Hematopoietic multipotent progenitor cell treated with erythropoietin and hydrocortisone succinate and interleukin-3 and kit ligand, for 4 days (in vitro differentiated cells): ENCODE results near the gene DSCAM.

Experiments used
- DNase-seq: peaks from one replicate; pipeline ENCODE4 v3.0.0-alpha.2; 2015

DSCAM gene

GRCh38 chr21:40769231-40769630, 77.7 kb downstream of the DSCAM start:
- DNase-seq = no peak

DNA sequence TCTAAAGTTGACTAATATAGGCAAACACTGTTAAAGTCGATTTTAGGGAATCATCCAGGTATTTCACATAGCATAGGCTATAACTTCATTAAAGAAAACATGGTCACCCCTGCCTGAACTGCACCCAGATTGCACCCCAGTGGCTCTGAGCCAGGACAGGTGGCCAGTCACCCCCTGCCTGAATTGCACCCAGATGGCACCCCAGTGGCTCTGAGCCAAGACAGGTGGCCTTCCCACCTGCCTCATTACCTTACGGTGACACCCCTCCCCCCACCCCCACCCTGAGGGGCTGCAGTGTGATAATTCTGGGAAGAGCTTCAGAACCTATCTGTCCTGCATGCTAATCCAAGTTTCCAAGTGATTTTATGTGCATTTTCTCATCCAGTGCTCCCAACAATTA, 78.9 kb downstream of the DSCAM start:
- DNase-seq = no peak

- DNase-seq = no peak
These were observed 80.6 kb downstream of the DSCAM start for GRCh38 chr21:40766381-40766780.

DNA sequence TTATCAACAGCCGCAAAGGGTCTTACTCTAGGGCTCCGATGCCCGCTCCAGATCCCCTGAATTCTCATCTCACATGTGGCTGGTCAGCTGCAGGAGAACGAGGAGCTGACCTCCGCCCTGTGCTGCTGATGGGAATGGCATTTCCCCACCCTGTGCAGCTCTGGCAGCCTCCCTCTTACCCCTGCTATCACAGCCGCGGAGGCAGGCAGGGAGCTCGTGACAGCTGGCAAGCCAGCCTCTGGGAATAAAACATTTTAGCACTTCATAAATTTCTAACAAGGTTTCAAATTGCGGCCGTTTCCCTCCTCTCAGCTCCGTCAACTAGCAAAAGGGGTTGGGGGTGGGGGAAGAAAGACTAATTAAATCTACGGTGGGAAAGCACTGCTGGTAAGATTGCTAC, 81.1 kb downstream of the DSCAM start:
- no peak for DNase-seq

DNA sequence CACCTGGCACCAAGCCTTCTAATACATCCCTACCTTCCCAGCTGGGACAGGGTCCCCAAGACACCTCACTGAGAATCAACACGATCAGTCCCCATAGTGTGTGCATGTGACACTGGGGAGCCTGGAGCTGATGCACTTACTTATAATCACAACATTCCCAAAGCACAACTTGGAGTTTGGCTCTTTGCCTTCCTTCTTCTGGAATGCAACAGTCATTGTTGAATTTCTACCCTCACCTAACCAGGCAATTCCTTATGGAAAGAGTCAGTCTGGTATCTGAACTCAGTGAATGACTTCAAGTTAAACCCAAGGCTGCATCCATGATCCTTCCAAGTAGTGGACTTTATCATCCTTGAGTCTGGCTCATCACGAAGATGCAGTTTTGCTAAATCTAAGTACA, 86.1 kb downstream of the DSCAM start:
- no peak for DNase-seq

DNA sequence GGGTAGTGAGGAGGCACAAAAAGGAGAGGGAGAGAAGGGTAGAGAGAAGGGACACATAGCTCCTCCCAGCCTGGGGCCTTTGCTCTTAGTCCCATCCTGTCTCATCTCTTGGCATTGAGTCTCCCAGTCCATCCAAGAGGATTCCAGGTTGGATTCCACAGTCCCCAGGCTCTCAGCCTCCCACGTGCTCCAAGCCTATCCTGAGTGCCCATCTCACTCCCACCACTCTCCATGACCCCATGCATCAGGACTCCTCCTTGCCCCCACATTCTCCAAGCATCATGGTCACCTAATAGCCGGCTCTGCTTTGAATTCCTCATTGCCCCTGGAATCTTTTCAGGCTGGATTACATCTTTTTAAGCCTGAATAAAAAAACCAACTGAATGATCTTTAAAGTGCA, 87.9 kb downstream of the DSCAM start:
- DNase-seq = no peak

- no peak for DNase-seq
These were observed 89.6 kb downstream of the DSCAM start for GRCh38 chr21:40757366-40757765.

DNA sequence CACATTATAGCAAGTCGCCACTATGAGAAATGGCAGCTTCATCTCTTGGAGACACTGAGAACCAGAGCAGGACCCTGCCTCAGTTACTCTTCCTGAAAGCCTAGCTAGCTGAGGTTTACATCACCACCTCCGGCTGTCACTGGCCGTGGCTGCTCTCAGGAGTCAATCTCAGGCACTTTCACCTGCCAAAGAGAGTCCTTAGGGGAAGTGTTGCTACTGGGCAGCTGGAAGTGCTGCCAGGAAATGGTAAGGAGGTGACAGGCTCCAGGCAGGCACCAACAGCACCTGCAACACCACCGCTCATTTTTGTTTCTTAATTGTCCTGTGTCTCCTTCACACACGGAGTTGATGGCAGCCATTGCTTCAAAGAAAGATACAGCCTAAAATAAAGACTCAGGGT, 92.5 kb downstream of the DSCAM start:
- no peak for DNase-seq

GRCh38 chr21:40753756-40754155, 93.2 kb downstream of the DSCAM start:
- no peak for DNase-seq

- no peak for DNase-seq
These were observed 94.8 kb downstream of the DSCAM start for GRCh38 chr21:40752125-40752524.

DNA sequence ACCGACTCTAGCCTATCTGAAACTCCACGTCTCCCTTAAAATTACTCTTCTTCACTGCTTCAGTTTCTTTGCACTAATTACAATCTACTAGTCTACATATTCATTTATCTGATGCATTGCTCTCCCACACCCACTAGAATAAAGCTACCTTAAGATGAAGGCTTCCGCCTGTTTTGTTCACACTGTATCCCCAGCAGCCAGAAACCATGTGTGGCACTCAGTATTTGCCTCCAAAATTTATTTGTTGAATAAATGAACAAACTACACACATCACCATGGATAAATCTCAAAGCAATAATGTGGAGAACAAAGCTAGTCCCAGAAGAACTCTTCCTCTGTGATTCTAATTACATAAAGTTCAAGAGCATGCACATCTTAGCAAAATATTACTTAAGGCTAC, 95.7 kb downstream of the DSCAM start:
- DNase-seq = no peak

- no peak for DNase-seq
These were observed 110.8 kb downstream of the DSCAM start for GRCh38 chr21:40736145-40736544.

- no peak for DNase-seq
These were observed 113.9 kb downstream of the DSCAM start for GRCh38 chr21:40733024-40733397.

DNA sequence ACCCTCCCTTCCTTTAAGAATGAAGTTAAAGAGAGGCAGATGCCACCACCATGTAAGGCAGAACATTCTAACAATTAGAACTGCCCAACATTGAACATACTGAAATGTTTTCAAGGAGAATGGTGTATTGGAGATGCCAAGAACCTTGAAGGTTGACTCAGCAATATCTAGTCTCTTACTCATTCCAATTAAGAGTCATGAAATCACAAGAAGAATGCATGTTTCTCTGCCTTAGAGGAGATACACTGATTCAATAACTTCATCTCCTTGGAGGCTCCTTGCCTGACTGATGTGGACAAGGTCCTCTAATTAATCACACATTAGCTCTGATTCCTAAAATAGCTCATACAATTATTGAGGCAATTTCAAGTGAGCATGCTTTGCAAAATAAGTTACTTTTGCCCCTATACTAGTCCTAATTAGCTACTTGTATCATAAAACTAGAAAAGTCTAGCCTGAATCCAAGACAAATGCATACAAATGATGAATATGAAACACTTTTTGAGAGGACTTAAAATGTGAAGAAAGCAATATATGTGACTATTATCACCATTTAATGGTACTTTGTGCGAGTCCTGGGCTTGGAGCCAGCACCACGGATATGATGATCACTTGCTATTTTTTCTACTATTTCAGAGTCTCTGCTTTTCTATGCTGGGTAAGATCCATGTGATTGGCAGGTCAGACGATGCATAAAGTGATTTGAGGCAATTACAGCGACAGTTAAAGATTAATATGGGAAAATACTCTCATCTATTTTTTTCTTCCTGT, 114.5 kb downstream of the DSCAM start:
- no peak for DNase-seq

- no peak for DNase-seq
These were observed 115.8 kb downstream of the DSCAM start for GRCh38 chr21:40731206-40731605.

- DNase-seq = no peak
These were observed 116.5 kb downstream of the DSCAM start for GRCh38 chr21:40730426-40730800.

DNA sequence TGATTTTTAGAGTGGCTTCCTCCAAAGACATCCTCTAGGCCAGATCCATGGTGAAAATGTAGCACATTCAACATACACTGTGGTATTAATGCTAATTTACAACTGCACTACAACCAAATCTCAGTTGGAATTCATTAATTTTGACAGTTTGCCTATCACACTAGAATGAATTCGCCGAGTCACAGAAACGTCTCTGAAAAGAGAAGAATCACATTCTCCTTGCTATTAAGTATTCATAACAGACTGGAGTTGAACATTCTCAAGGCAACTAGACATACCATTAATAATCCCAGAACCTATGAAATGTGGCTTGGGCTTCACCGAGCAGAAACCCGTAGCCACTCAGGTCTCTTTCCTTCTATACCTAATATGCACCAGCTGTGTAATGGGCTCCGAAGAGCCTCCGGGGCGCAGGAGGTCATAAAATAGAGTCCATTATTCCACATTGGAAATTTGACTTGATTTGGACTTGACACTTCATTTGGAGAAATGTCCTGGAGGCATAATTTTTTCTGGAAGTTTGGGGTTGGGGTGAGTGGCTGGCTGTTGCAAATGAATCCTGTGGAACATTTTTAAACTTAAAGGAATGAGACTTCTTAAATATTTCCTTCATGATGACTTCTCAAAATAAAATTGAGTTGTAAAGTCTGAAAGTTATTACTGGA, 117.1 kb downstream of the DSCAM start:
- no peak for DNase-seq

DNA sequence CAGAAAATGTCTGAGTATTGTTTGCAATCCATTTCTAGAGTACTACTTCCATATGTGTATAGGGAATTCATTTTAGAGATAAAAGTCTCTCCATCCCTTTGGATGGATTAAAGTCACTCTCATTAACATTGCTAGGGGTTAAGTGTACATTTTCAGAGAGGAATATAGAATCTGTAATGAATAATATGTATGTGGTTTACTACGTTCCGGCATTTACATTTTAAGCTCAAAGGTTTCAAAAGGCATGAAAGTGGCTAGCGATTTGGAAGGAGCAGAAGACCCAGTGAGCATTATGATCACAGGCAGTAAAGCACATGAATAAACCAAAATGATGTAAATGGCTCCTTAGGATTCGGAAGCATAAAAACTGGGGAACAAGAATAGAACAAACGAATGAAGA, 123.0 kb downstream of the DSCAM start:
- DNase-seq = no peak

DNA sequence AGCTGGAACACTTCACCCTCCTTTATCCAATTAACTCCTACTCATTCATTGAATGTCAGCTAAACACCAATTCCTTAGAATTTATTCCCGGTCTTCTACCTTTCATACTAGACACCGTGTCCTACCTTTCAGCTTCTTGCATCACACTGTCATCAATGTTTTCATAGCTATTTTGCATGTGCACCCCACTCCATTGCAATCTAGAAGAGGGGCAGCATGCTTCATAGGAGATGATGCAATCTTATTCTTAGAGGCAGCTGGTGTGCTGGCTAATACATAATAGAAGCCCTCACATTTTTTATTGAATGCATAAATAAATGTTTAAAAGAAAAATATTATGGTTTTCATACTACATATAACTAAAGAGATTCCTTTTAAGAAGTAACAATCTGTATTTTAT, 123.6 kb downstream of the DSCAM start:
- DNase-seq = no peak

- DNase-seq = no peak
These were observed 127.3 kb downstream of the DSCAM start for GRCh38 chr21:40719615-40720014.

DNA sequence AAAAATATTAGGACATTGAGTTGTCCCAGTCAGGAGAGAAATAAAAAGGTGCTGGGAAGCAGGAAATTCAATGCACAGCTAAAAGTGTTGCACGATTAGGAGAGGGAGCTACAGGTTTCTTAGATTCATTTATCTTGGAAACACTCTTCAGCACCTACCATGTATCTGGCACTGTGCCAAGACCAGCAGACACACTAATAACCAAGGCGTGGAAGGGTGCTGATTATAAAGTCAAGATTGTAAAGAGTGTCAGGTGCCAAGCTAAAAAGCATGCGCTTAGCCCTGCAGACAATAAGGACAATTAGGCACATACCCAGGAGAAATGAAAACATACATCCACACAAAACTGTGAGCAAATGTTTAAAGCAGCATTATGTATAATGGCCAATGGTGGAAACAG, 129.9 kb downstream of the DSCAM start:
- no peak for DNase-seq

- no peak for DNase-seq
These were observed 132.4 kb downstream of the DSCAM start for GRCh38 chr21:40714536-40714935.

- DNase-seq = no peak
These were observed 139.2 kb downstream of the DSCAM start for GRCh38 chr21:40707656-40708244.

DNA sequence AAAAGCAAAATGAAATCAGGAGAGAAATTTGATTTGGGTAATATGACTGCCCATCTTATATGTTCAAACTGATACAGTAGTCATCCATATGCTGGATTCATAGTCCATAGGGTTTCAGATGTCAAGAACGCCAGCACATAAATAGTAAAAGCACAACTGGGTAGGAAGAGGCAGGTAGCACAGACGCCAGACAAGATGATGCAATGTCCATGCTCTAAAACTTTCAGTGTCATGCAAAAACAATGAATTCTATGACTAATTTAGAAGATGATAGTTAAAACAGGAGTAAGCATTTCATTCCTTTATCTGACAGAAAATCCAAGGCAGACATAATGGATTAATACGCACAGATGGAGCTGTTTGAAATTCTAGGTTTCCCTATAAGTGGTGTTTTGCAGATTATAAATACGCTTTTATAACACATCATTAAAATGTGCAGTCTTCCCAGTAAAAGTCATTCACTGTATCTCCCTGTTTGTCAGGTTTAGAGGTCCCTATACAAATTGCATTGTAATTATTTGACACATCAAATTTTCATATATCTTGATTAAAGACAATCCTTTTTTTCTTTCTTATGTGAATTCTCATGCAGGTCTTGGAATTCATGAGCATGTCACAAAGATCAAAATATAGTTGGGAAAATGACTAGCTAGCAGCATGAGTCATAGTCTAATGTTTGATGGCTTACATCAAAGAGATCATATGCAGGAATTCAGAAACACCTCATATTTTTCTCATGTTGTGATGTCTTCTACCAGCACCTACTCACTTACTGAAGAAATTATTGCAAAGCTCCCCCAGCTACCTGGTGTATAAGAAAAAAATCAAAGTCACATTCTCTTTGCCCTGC, 139.9 kb downstream of the DSCAM start:
- no peak for DNase-seq
